CD4-positive, alpha-beta T cell treated with Interleukin-12 subunit alpha and Interleukin-12 subunit beta, for 1 hour (primary cell): ENCODE data around the gene TCOF1.

Experiments
- DNase-seq: peaks from one replicate; pipeline ENCODE4 v3.0.0-alpha.2; 2020

The TCOF1 gene

GRCh38 chr5:150431574-150431973 lies 74.1 kb downstream of the TCOF1 start:
- no peak for DNase-seq

- DNase-seq, result no peak
These were observed 77.0 kb downstream of the TCOF1 start for GRCh38 chr5:150434464-150434863.

- peak; percentile 92 for DNase-seq
These were observed 78.7 kb downstream of the TCOF1 start for GRCh38 chr5:150436141-150436680.

GRCh38 chr5:150438873-150439546 lies 81.5 kb downstream of the TCOF1 start:
- DNase-seq, result no peak

- DNase-seq, result no peak
These were observed 83.7 kb downstream of the TCOF1 start for GRCh38 chr5:150440948-150441812.

GRCh38 chr5:150441813-150442698 lies 84.6 kb downstream of the TCOF1 start:
- DNase-seq, result no peak

- no peak for DNase-seq
These were observed 85.2 kb downstream of the TCOF1 start for GRCh38 chr5:150442699-150443080.

GRCh38 chr5:150443242-150444075 lies 86.0 kb downstream of the TCOF1 start:
- DNase-seq, result no peak

- DNase-seq, result no peak
These were observed 87.3 kb downstream of the TCOF1 start for GRCh38 chr5:150444770-150445169.

- no peak for DNase-seq
These were observed 88.6 kb downstream of the TCOF1 start for GRCh38 chr5:150446088-150446487.

- DNase-seq, result no peak
These were observed 89.1 kb downstream of the TCOF1 start for GRCh38 chr5:150446583-150446982.

- no peak for DNase-seq
These were observed 89.7 kb downstream of the TCOF1 start for GRCh38 chr5:150447188-150447587.

GRCh38 chr5:150448334-150448733 lies 90.8 kb downstream of the TCOF1 start:
- DNase-seq, result no peak

GRCh38 chr5:150448952-150449516 lies 91.5 kb downstream of the TCOF1 start:
- no peak for DNase-seq
